SH-SY5Y (cell line): ENCODE data around the gene FAM174B.

Experiments
- GATA2 ChIP-seq: IDR thresholded peaks from 2 replicates; pipeline ENCODE4 v1.6.1; 2011; ENCODE audit warnings: mild to moderate bottlenecking, low read depth, low read length
- GATA3 ChIP-seq: IDR thresholded peaks from 2 replicates; pipeline ENCODE4 v1.6.1; 2011; ENCODE audit warnings: low read depth, mild to moderate bottlenecking, low read length, moderate library complexity

The FAM174B gene

GRCh38 chr15:92578096-92578835 lies 77.3 kb downstream of the FAM174B start:
- no peak for TF ChIP-seq GATA3
- no peak for TF ChIP-seq GATA2

- no peak for TF ChIP-seq GATA3
- TF ChIP-seq GATA2 = no peak
These were observed 78.9 kb downstream of the FAM174B start for GRCh38 chr15:92576597-92577200.

DNA sequence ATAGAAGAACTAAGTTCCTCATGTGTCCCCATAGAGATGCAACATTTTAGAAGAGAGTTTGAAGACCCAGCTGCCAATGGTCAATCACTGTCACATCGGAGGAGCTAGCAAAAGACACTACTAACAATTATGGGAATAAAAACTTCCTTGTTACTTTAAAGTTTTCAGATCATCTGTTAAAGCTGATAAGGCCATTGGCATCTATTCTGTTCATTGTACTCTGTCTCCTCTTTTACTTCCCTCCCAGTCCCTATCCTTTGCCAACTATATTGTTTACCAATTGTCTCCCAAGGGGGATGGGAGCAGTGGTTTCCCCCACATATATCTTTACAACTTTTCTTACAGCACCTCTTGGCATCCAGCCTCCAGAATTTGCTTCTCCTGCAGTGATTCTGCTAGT lies 81.0 kb downstream of the FAM174B start:
- no peak for TF ChIP-seq GATA2
- TF ChIP-seq GATA3 = no peak

DNA sequence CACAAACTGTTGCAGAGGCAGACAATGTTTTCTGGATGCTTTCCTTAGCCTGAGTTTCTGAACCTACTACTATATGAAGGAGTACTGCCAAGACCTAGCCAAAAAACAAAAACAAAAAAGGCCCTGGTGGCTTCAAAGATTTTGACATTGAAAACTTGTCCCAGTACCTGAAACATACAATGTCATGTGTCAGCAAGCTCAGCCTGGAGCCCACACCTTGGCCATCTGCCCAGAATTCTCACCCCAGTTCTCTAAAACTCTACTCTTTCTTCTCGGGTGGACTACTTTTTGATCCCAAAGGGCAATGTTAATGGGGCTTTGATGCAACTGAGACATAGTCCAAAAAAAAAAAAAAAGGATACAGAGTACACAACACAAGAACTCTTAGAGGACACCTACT lies 81.4 kb downstream of the FAM174B start:
- no peak for TF ChIP-seq GATA3
- no peak for TF ChIP-seq GATA2

- no peak for TF ChIP-seq GATA2
- no peak for TF ChIP-seq GATA3
These were observed 83.8 kb downstream of the FAM174B start for GRCh38 chr15:92571824-92572223.

- TF ChIP-seq GATA2 (no peak), GATA3 (no peak)
These were observed 85.2 kb downstream of the FAM174B start for GRCh38 chr15:92570391-92570790.

- no peak for TF ChIP-seq GATA3
- no peak for TF ChIP-seq GATA2
These were observed 85.8 kb downstream of the FAM174B start for GRCh38 chr15:92569778-92570177.
